ENCODE measurements around the gene SGSM1. TPM values are rescaled to one million over a fixed set of nuclear protein-coding genes. Genes with fewer than 3 reads are reported as not detected.
"Not testable (repeated sequence)": the region's sequence is repeated elsewhere in the genome, so short reads cannot be mapped to it uniquely, and the experiment has no call there.

The SGSM1 gene
- total RNA-seq, 1 donor from 2014 or later, result not detected

DNA sequence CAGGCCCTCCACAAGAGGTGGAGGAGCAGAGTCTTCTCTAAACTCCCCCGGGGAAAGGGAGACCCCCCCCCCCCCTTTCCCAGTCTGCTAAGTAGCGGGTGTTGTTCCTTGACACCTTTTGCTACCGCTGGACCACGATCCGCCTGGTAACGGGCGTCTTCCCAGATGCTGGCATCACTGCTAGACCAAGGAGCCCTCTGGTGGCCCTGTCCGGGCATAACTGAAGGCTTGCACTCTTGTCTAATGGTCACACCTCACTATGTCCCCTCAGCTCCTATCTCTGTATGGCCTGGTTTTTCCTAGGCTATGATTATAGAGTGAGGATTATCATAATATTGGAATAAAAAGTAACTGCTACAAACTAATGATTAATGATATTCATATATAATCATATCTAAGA lies 31.5 kb downstream of the SGSM1 start:
- not testable (repeated sequence) for DNase-seq (ENCODE audit: low read depth)

DNA sequence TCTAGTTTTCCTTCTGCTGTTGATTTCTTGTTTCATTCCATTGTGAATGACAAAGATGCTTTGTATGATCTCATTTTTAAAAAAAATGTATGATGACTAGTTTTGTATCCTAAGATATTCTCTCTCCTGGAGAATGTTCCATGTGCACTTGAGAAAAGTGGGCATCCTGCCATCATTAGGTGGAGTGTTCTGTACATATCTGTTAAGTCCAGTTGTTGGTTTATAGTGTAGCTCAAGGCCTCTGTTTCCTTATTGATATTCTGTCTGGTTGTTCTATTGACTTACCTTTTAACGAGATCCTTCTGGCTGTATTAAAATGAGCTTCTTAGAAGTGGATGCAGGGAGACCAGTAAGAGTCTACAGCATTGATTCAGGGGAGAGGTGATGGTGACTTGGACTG lies 35.2 kb downstream of the SGSM1 start:
- no peak for DNase-seq (ENCODE audit: low read depth)

- DNase-seq (ENCODE audit: low read depth), result peak; percentile 19
Observed at GRCh38 chr22:24843048-24843447, 37.0 kb downstream of the SGSM1 start.

- peak; percentile 67 for DNase-seq (ENCODE audit: low read depth)
Observed at GRCh38 chr22:24845041-24845898, 39.3 kb downstream of the SGSM1 start.

- no peak for DNase-seq (ENCODE audit: low read depth)
Observed at GRCh38 chr22:24847490-24847889, 41.5 kb downstream of the SGSM1 start.

DNA sequence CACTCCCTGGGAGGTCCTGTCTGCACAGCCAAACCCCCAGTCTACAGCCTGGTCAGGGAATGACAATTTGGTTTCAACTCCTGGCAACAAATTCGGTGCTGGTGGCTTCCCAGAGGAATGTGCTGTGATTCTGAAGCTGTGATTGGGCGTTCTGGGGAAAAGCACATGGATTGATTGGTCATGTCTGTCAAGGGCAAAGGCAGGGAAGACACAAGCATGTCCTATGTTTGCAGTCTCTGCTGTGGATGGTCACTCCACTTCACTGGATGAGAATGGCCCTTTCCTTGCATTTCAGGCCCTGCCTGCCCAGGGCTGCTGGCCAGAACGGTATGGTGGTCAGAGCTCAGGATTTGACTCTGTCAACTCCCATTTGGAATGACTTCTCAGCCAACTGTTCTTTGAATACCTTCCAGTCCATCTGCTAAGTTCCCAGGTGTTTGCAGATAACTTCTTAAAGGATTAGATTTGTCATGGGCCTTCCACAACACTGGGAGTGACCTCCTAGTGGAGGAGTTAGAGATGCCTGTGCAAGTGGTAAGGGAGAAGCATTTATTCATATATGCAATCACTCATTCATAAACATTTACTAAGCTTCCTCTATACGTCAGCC lies 42.7 kb downstream of the SGSM1 start:
- DNase-seq (ENCODE audit: low read depth), result no peak

DNA sequence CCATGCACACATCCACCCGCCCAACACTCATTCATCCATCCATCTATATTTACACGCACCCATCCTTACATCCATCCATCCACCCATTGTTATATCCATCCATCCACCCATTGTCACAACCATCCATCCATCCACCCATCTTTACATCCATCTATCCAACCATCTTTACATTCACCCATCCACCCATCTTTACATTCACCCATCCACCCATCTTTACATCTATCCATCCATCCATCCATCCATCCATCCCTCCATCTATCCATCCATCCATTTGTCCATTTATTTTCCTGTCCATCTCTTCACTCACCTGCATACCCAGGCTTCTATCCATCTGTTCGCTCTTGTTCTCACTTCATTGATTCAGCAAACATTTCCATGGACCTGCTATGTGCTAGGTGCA lies 49.8 kb downstream of the SGSM1 start:
- no peak for DNase-seq (ENCODE audit: low read depth)

GRCh38 chr22:24857576-24857975 lies 51.6 kb downstream of the SGSM1 start:
- no peak for DNase-seq (ENCODE audit: low read depth)

DNA sequence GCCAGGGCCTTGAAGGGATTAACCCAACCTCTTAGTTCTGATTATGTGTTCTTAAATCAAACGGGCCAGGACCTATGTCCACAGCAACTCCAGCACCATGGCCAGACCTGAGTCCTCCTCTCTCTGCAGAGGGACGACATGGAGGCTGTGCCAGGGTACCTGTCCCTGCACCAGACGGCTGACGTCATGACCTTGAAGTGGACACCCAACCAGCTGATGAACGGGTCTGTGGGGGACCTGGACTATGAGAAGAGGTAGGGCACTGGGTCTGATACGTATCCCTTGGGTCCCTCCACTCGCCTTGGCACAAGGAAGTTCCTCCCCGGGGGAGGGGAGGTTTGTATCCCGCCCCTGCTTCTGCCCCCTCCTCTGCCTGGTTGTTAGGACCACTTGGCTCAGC lies 53.6 kb downstream of the SGSM1 start:
- DNase-seq (ENCODE audit: low read depth), result no peak

DNA sequence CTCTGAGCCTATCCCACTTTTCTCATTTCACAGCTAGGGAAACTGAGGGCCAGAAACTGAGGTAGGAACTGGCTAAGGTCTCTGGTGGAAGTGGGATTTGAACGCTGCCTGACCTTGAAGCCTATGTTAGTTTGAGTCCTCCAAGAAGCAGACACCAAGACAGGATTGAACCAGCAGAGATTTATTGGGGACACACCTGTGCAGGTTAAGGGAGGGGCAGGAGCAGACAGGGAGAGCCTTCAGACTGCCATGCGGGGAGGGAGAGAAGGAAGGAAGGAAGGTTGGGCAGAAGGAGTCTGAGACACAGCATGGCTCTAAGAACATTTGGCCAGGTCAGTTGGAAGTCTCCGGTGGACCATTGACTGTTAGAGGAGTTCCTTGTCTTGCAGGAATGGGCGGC lies 59.5 kb downstream of the SGSM1 start:
- DNase-seq (ENCODE audit: low read depth), result no peak

GRCh38 chr22:24867323-24868022 lies 61.5 kb downstream of the SGSM1 start:
- no peak for DNase-seq (ENCODE audit: low read depth)

DNA sequence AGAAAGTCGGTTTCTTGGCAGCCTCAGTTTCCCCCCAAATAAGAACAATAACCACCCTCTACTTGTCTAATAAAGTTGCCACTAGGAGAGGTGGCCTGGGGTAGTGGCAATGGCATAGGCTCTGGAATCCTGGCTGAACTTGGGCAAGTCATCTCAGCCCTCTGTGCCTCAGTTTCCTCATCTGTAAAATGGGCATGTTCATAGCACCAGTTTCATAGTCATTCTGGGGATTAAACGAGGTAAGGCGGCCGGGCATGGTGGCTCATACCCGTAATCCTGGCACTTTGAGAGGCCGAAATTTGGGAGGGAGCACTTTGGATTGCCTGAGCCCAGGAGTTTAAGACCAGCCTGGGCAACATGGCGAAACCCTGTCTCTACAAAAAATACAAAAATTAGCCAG lies 63.0 kb downstream of the SGSM1 start:
- DNase-seq (ENCODE audit: low read depth), result no peak

DNA sequence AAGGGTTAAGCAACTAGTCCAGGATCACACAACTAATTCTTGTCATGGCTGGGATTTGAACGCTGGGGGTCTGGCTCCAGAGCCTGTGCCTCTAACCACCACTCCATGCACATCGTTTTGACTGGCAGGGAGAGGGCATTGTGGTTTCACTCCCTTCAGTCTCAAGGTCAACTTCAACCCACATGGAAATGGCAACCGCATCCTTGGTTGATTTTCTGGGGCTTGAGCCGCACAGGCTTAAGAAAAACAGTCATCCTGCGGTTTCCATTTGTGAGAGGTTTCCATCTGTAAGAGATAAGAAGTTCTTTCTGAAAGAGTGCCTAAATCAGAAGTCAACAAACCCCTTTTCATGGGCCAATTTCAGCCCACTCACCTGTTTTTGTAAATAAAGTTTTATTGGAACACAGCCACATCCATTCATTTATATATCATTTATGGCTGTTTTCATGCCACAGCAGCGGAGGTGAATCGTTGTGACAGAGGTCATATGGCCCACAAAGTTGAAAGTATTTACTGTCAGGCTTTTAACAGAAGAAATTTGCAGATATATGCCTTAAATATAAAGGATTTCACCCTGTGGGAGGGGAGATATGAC lies 65.7 kb downstream of the SGSM1 start:
- no peak for DNase-seq (ENCODE audit: low read depth)

DNA sequence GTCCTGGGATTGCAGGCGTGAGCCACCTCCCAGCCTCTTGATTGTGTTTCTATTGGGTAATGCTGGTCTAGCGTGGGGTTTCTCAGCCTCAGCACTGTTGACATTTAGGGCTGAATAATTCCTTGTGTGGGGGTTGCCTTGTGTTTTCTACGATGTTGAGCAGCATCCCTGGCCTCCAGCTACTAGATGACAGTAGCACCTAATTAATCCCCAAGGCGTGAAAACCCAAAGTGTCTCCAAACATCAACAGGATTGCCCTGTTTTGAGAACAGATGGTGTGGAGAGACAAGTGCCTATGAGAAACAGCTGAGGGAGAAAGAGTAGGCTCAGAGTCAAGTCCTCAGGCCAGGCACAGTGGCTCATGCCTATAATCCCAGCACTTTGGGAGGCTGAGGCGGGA lies 67.2 kb downstream of the SGSM1 start:
- DNase-seq (ENCODE audit: low read depth), result no peak

GRCh38 chr22:24875862-24876506 lies 70.0 kb downstream of the SGSM1 start:
- peak; percentile 47 for DNase-seq (ENCODE audit: low read depth)

DNA sequence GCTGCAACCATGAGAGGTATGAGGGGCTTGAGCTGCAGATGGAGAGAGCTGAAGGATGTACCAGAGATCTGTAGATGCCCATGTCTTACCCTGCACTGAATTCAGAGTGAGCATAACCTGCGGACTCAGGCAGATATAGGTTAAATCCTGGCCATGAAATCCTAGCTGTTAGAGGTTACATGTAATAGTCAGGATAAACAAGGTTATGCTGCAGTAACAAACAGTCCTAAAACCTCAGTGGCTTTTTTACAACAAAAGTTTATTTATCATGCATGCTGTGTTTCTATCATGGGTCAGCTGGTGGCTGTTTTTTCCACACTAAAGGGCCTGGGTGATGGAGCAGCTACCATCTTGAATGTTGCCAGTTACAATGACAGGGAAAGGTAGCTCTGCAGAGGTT lies 70.7 kb downstream of the SGSM1 start:
- no peak for DNase-seq (ENCODE audit: low read depth)

DNA sequence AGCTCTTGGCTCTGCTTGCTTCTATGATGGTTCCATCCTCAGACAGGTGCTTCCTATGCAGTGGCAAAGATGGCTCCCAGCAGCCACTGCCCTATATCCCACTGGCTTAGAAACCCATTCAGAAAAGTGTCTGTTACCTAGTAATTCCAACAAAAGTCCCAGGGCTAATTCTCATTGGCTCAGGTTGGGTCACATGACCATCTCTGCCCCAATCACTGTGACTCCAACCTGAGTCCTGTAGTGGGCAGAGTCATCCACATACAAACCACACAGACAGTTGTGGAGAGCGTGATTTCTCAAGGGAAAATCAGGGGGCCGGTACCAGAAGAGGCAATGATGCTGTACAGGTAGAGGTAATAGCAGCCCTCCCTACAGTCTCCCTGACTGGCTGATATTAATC lies 73.0 kb downstream of the SGSM1 start:
- DNase-seq (ENCODE audit: low read depth), result no peak

DNA sequence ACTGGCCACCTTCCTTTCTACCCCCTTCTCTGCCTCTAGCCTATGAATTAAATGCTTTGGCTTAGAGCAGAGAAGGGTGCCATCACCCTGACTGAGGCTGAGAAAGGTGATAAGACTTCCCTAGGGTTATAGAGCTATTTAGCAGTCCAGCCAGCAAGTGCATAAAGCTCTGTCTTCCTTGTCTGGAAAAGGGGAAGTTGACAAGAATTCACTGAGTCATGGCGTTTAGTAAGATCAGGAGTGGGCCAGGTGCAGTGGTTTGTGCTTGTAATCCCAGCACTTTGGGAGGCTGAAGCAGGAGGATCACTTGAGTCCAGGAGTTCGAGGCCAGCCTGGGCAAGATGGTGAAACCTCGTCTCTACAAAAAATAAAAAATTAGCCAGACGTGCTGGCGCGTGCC lies 77.4 kb downstream of the SGSM1 start:
- no peak for DNase-seq (ENCODE audit: low read depth)

GRCh38 chr22:24887260-24887659 lies 81.2 kb downstream of the SGSM1 start:
- no peak for DNase-seq (ENCODE audit: low read depth)

GRCh38 chr22:24893341-24894070 lies 87.5 kb downstream of the SGSM1 start:
- no peak for DNase-seq (ENCODE audit: low read depth)

All from myocyte (in vitro differentiated cells).